Type B pancreatic cell (in vitro differentiated cells): ENCODE data around the gene NUCB1. TPM values are rescaled to one million over a fixed set of nuclear protein-coding genes. Genes with fewer than 3 reads are reported as not detected.
A peak's percentile ranks its signal among the peaks of the same experiment; 100 is the strongest.

ENCODE experiments used
- DNase-seq: peaks from one replicate; pipeline ENCODE4 v3.0.0; 2021; ENCODE audit warnings: mixed read lengths; ENCODE audit not compliant: unreplicated experiment; ENCODE audit errors: extremely low spot score
- H3K27ac Mint-ChIP-seq: 2 replicates; pipeline ENCODE4 v1.8.0; 2021; ENCODE audit warnings: mild to moderate bottlenecking, mixed read lengths
- H3K27me3 Mint-ChIP-seq: 2 replicates; pipeline ENCODE4 v1.8.0; 2021; ENCODE audit warnings: mixed read lengths
- H3K36me3 Mint-ChIP-seq: 2 replicates; pipeline ENCODE4 v1.8.0; 2021; ENCODE audit warnings: mixed read lengths
- H3K4me1 Mint-ChIP-seq: one replicate; pipeline ENCODE4 v1.8.0; 2021; ENCODE audit warnings: mixed read lengths; ENCODE audit not compliant: unreplicated experiment
- H3K4me3 Mint-ChIP-seq: 2 replicates; pipeline ENCODE4 v1.8.0; 2021; ENCODE audit warnings: mild to moderate bottlenecking, mixed read lengths
- H3K9me3 Mint-ChIP-seq: 2 replicates; pipeline ENCODE4 v1.8.0; 2021; ENCODE audit warnings: mixed read lengths
- long read RNA-seq: library from polyadenylated mRNA; unstranded; transcript quantifications from one replicate; pipeline ENCODE4 v2.0.0, GENCODE V29; 2020
- total RNA-seq: library from RNA; stranded (reverse); gene quantifications from 2 replicates; pipeline ENCODE4 v1.2.1, GENCODE V29; 2021; ENCODE audit warnings: low replicate concordance
- TF ChIP-seq, protein P1 (sequence below): fragments of 200-600 bp; sonication (generic); conservative IDR thresholded peaks from 2 replicates; pipeline ENCODE4 v1.5.0; 2021; ENCODE audit warnings: antibody characterized with exemption, mild to moderate bottlenecking

Gene NUCB1
- 202 and 205 TPM in 2 replicates for total RNA-seq
- long read RNA-seq, transcript NUCB1-201 (13 exons, 2,668 nt): major isoform, 23 of 35 reads
- long read RNA-seq, partial matches to known transcripts: 8 of 35 reads
- long read RNA-seq, other reads (novel, unspliced or antisense): 4 of 35 reads

DNA sequence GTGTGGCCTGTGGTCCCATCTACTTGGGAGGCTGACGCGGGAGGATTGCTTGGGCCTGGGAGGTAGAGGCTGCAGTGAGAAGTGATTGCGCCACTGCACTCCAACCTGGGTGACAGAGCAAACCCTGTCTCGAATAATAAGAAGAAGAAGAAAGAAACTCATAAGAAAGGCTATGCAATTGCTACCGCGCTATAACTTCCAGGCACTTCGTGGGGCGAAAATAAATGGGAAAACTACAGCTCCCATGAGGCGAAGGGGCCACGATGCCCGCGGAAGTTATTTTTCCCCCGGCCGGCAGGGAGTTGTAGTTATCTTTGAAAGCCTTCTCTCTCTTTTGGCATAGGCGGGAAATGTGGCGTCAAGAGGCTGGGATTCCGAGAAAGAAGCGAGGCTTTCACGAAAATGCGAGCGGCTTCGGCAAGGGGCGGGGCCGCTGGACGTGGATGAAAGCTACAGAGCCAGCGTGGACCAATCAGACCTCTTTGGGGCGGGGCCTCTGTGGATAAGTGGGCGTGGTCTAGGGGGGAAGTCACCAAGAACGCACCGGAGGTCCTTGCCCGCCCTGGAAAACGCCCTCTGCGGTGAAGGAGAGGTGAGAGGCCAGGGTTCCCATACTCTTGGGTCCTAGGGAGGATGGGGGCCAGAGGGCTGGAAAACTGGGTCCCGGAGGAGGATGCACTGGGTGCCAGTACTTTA lies at the start of gene NUCB1:
TSS of gene NUCB1 (plus strand) at position 532 of the 696 bp plus-strand sequence. CDS start 485 bp downstream, outside the sequence.
- peaks cover 18% of the 10 kb centered on the region for H3K4me1 Mint-ChIP-seq
- peak; percentile 97 for DNase-seq
- TF ChIP-seq, protein P1, sequence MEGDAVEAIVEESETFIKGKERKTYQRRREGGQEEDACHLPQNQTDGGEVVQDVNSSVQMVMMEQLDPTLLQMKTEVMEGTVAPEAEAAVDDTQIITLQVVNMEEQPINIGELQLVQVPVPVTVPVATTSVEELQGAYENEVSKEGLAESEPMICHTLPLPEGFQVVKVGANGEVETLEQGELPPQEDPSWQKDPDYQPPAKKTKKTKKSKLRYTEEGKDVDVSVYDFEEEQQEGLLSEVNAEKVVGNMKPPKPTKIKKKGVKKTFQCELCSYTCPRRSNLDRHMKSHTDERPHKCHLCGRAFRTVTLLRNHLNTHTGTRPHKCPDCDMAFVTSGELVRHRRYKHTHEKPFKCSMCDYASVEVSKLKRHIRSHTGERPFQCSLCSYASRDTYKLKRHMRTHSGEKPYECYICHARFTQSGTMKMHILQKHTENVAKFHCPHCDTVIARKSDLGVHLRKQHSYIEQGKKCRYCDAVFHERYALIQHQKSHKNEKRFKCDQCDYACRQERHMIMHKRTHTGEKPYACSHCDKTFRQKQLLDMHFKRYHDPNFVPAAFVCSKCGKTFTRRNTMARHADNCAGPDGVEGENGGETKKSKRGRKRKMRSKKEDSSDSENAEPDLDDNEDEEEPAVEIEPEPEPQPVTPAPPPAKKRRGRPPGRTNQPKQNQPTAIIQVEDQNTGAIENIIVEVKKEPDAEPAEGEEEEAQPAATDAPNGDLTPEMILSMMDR: peak; percentile 57
- H3K4me3 Mint-ChIP-seq: peak within 1 kb of the TSS; percentile 93
- H3K9me3 Mint-ChIP-seq: no peaks in the 10 kb centered on the region
- H3K27me3 Mint-ChIP-seq: no peaks in the 10 kb centered on the region
- H3K36me3 Mint-ChIP-seq: peaks cover 17% of the 10 kb centered on the region
- peak within 1 kb of the TSS; percentile 97 for H3K27ac Mint-ChIP-seq

GRCh38 chr19:48852292-48852691 lies 47.8 kb upstream of the NUCB1 start:
- H3K4me1 Mint-ChIP-seq: no peaks in the 10 kb centered on the region
- no peaks in the 10 kb centered on the region for H3K36me3 Mint-ChIP-seq
- no peak for DNase-seq
- no peaks in the 10 kb centered on the region for H3K27me3 Mint-ChIP-seq
- H3K4me3 Mint-ChIP-seq: no peak overlapping the region
- no peaks in the 10 kb centered on the region for H3K9me3 Mint-ChIP-seq
- TF ChIP-seq, protein P1: no peak
- H3K27ac Mint-ChIP-seq: no peak overlapping the region

DNA sequence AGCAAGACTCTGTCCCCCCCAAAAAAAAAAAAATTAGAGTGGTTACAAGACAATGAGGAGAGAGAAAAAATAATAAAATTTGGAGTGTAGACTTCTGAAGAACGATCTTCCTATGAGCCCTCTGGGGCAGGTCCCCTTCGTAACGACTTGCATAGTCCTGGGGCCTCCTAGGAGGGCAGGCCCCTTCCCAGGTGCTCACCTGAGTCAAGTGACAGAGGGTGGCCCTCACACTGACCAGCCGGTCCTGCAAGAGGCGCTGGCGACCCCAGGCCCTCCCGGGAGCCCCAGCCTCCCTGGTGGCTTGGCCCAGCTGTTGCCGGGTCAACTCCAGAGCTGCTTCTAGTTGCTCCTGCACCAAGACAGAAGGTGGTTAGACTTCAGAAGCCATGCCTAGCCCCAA lies 46.6 kb upstream of the NUCB1 start:
- Mint-ChIP-seq H3K36me3 (no peaks in the 10 kb centered on the region), H3K27me3 (no peaks in the 10 kb centered on the region), H3K27ac (no peak overlapping the region), H3K4me3 (no peak overlapping the region), H3K4me1 (no peaks in the 10 kb centered on the region), H3K9me3 (no peaks in the 10 kb centered on the region)
- DNase-seq: no peak
- TF ChIP-seq, protein P1: no peak

DNA sequence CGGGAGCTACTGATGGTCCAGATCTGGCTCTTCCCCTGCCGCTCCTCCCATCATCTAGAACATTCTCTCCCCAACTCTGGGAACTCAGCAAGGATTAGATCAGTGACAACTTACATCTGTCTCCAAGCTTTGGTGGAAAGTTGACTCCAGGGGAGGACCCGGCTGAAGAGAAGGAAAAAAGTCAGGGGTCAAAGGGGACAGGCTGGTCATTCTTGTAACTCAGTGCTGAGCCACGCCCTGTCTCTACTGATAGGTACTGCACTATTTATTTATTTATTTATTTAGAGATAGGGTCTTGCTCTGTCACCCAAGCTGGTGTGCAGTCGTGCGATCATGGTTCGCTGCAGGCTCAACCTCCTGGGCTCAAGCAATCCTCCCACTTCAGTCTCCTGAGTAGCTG lies 46.0 kb upstream of the NUCB1 start:
- TF ChIP-seq, protein P1: no peak
- Mint-ChIP-seq H3K27ac (no peak overlapping the region), H3K9me3 (no peaks in the 10 kb centered on the region), H3K27me3 (no peaks in the 10 kb centered on the region), H3K4me1 (no peaks in the 10 kb centered on the region), H3K36me3 (no peaks in the 10 kb centered on the region), H3K4me3 (no peak overlapping the region)
- DNase-seq: no peak

DNA sequence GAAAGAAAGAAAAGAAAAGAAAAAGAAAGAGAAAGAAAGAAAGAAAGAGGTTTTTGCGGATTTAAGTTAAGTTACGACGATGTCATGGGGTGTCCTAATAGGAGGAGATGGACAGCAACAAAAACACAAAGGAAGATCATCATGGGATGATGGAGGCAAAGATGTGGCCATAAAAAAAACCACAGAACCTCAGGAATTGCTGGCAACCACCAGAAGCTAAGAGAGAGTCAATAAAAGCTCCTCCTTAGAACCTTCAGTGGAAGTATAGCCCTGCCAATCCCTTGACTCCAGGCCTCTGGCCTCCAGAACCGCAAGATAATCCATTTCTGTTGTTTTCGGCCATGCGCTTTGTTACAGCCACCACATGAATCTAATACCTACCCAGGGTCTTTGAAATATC lies 43.2 kb upstream of the NUCB1 start:
- DNase-seq: no peak
- TF ChIP-seq, protein P1: no peak
- Mint-ChIP-seq H3K36me3 (peaks cover 9% of the 10 kb centered on the region), H3K9me3 (no peaks in the 10 kb centered on the region), H3K27ac (no peak overlapping the region), H3K27me3 (no peaks in the 10 kb centered on the region), H3K4me3 (no peak overlapping the region), H3K4me1 (no peaks in the 10 kb centered on the region)
